HL-60 (cell line): ENCODE results near the gene THRB.

Source experiments
- DNase-seq, 2 experiments: peaks; one replicate each; pipeline ENCODE4 v3.0.0-alpha.2; 2010 to 2020; ENCODE audit warnings: low read depth in 1 of 2, low spot score in 1 of 2
- H3K27ac ChIP-seq: fragments of 250-450 bp; sonication (Bioruptor Pico); replicated peaks from 2 replicates; pipeline ENCODE4 v1.5.1; 2020; ENCODE audit warnings: mild to moderate bottlenecking, moderate library complexity
- H3K27me3 ChIP-seq: fragments of 250-450 bp; sonication (Bioruptor Pico); 2 replicates; pipeline ENCODE4 v1.5.1; 2021; ENCODE audit warnings: mild to moderate bottlenecking, moderate library complexity; ENCODE audit not compliant: insufficient read depth, poor library complexity, severe bottlenecking
- H3K4me3 ChIP-seq: replicated peaks from 2 replicates; pipeline ENCODE4 v1.5.1; 2011; ENCODE audit warnings: mild to moderate bottlenecking, control low read depth, low read length; ENCODE audit not compliant: insufficient read depth
- GABPA ChIP-seq: IDR thresholded peaks from 2 replicates; pipeline ENCODE4 v1.6.1; 2012; ENCODE audit warnings: low read depth
- POLR2AphosphoS5 ChIP-seq: IDR thresholded peaks from 2 replicates; pipeline ENCODE4 v1.6.1; 2012; ENCODE audit warnings: low read depth
- SPI1 ChIP-seq: IDR thresholded peaks from 2 replicates; pipeline ENCODE4 v1.6.1; 2012; ENCODE audit warnings: low read depth, mild to moderate bottlenecking, borderline replicate concordance
- TF ChIP-seq, protein P1 (sequence below): IDR thresholded peaks from 2 replicates; pipeline ENCODE4 v1.6.1; 2012; ENCODE audit warnings: low read depth; ENCODE audit not compliant: insufficient replicate concordance
- TF ChIP-seq, protein P2 (sequence below): IDR thresholded peaks from one replicate; pipeline ENCODE4 v1.5.1; 2011; ENCODE audit warnings: low read length, control low read depth, inconsistent platforms; ENCODE audit not compliant: insufficient read depth

The THRB gene

DNA sequence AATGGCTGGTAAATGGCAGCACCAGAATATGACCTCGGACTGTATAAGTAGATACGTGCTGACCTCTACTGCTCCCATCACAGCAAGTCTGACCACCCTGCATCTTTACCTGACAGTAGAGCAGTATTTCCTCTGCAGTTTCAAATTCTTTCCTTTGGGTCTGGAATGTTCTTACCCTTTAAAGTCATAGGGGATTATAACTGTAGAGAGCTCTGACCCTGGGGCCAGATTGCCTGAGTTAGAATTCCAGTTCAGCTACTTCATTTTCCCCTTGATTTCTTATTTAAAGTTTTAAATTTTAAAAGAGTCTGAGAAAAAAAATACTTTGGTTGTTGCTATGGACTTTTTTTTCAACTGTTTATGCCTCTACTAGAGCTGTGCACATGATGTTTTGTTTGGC lies 311.9 kb downstream of the THRB start:
- Histone ChIP-seq H3K27me3 (no peaks in the 10 kb centered on the region), H3K4me3 (no peak overlapping the region), H3K27ac (no peak overlapping the region)
- TF ChIP-seq POLR2AphosphoS5 (no peak), GABPA (no peak)
- TF ChIP-seq, protein P1, sequence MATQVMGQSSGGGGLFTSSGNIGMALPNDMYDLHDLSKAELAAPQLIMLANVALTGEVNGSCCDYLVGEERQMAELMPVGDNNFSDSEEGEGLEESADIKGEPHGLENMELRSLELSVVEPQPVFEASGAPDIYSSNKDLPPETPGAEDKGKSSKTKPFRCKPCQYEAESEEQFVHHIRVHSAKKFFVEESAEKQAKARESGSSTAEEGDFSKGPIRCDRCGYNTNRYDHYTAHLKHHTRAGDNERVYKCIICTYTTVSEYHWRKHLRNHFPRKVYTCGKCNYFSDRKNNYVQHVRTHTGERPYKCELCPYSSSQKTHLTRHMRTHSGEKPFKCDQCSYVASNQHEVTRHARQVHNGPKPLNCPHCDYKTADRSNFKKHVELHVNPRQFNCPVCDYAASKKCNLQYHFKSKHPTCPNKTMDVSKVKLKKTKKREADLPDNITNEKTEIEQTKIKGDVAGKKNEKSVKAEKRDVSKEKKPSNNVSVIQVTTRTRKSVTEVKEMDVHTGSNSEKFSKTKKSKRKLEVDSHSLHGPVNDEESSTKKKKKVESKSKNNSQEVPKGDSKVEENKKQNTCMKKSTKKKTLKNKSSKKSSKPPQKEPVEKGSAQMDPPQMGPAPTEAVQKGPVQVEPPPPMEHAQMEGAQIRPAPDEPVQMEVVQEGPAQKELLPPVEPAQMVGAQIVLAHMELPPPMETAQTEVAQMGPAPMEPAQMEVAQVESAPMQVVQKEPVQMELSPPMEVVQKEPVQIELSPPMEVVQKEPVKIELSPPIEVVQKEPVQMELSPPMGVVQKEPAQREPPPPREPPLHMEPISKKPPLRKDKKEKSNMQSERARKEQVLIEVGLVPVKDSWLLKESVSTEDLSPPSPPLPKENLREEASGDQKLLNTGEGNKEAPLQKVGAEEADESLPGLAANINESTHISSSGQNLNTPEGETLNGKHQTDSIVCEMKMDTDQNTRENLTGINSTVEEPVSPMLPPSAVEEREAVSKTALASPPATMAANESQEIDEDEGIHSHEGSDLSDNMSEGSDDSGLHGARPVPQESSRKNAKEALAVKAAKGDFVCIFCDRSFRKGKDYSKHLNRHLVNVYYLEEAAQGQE = no peak
- no peak for DNase-seq

DNA sequence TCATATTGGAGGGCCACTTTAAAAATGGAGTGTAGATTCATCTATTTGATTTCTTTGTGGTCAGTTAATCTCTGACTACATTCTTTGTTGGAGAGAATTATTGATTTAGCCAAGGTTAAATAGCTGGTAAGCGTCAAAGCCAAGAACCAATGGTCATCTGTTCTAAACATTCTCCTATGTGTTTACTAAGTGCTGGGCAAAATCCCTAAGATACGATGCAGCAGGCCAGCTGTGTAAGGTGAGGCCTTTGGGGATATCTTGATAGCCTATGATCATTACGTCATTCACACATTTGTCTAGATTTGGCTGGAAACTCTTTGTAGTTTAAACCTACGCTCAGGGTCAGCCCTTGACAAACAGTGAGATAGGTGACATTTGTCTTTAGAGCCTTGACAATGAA lies 313.4 kb downstream of the THRB start:
- Histone ChIP-seq H3K27ac (no peak overlapping the region), H3K4me3 (no peak overlapping the region), H3K27me3 (no peaks in the 10 kb centered on the region)
- no peak for DNase-seq
- TF ChIP-seq, protein P1 = no peak
- TF ChIP-seq, protein P2, sequence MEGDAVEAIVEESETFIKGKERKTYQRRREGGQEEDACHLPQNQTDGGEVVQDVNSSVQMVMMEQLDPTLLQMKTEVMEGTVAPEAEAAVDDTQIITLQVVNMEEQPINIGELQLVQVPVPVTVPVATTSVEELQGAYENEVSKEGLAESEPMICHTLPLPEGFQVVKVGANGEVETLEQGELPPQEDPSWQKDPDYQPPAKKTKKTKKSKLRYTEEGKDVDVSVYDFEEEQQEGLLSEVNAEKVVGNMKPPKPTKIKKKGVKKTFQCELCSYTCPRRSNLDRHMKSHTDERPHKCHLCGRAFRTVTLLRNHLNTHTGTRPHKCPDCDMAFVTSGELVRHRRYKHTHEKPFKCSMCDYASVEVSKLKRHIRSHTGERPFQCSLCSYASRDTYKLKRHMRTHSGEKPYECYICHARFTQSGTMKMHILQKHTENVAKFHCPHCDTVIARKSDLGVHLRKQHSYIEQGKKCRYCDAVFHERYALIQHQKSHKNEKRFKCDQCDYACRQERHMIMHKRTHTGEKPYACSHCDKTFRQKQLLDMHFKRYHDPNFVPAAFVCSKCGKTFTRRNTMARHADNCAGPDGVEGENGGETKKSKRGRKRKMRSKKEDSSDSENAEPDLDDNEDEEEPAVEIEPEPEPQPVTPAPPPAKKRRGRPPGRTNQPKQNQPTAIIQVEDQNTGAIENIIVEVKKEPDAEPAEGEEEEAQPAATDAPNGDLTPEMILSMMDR = no peak
- TF ChIP-seq SPI1 (no peak), POLR2AphosphoS5 (no peak), GABPA (no peak)

DNA sequence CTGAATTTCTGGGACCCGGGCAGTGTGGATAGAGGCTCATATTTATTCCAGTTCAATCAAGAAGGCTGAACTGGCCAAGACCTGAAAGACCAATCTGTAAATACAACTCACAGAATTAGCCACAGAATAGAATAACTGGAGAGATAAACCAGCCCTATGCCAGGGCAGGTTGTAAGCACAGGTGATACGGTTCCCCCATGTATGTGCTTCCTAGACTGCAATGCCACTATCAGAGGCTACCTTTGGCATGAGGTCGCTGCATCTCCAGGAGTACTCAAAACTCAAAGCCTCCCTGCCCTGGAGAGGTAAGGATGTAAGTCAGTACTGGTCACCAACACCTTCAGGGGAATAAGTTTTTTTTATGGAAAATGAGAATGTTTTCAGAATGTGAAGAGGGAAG lies 314.0 kb downstream of the THRB start:
- no peaks in the 10 kb centered on the region for H3K27me3 ChIP-seq
- TF ChIP-seq, protein P2 = no peak
- no peak for TF ChIP-seq GABPA
- TF ChIP-seq SPI1 = no peak
- no peak for TF ChIP-seq POLR2AphosphoS5
- TF ChIP-seq, protein P1 = no peak
- no peak for DNase-seq
- no peak overlapping the region for H3K27ac ChIP-seq
- H3K4me3 ChIP-seq = no peak overlapping the region

DNA sequence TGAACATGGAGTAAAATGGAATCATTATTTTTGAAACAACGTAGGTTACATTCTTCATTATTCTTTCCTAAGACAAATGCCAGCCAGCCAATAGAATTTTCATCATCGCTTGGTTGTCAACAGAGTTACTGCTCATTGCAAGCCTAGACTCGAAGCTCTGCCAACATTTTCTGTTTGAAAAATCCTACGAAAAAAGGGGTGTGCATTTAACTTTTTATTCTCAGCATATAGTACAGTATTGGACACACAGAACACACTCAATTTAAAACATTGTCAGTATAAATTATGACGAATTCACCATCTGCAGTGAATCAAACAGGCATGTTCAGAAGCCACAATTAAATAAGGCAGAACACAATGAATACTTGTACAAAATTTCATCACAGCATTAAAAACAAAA lies 317.4 kb downstream of the THRB start:
- TF ChIP-seq, protein P1 = no peak
- TF ChIP-seq POLR2AphosphoS5 (no peak), GABPA (no peak), SPI1 (no peak)
- TF ChIP-seq, protein P2 = no peak

More for the DNA sequence above, 317.4 kb downstream of the THRB start:
- Histone ChIP-seq H3K27me3 (no peaks in the 10 kb centered on the region), H3K4me3 (no peak overlapping the region), H3K27ac (no peak overlapping the region)
- DNase-seq = no peak
